NCI-H1417 treated with DMSO at 0.1 percent for 48 hours (cell line): ENCODE data around the gene EHF.
"Not testable (repeated sequence)": the region's sequence is repeated elsewhere in the genome, so short reads cannot be mapped to it uniquely, and the experiment has no call there.

Source experiments
- DNase-seq: peaks from one replicate; lab custom pipeline; 2025; lab: John Stamatoyannopoulos, UW

The EHF gene

GRCh38 chr11:34620820-34621792, at the start of gene EHF:
Gene EHF, plus strand, starts transcription at chr11:34621093. Its CDS starts 21,538 bp downstream, at chr11:34642631.
- DNase-seq, result no peak

DNA sequence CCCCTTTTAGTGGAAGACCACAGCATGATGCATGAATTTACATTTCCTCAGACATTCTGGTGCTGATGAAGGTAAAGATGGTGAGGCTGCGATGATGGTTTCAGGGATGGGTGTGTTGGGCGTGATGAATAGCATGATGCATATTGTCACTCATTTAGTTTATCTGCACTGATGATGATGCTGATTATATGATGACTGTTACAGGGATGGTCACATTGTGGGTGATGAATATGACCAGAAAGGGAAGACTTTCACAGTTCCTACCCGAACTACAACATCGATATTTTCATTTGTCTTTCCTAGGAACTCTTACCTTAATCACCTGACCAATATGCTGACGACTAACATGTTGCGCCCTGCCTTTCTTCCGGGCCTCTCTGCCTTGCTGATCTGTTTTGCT, 47.4 kb upstream of the EHF start:
- DNase-seq, result no peak

DNA sequence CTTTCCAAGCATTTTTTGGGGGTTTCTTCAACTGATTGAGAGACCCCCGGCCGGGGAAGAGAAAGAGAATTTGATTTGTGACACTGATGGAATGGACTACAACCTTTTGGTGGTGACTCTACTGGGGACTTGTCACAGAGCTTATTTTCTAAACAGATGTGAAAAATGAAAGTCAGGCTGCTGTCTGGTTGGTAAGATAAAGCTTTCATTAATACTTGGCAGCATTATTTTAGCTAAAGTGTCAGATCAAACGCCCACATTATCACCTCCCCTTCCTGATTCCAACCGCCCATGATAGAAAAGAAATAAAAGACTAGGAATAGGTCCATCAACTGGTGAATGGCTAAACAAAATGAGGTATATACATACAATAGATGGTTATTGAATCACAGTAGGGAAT, 45.6 kb upstream of the EHF start:
- DNase-seq, result no peak

- no peak for DNase-seq
Measured at GRCh38 chr11:34575671-34576070, 45.2 kb upstream of the EHF start.

- no peak for DNase-seq
Measured at GRCh38 chr11:34576331-34576730, 44.6 kb upstream of the EHF start.

- no peak for DNase-seq
Measured at GRCh38 chr11:34583818-34584217, 37.1 kb upstream of the EHF start.

DNA sequence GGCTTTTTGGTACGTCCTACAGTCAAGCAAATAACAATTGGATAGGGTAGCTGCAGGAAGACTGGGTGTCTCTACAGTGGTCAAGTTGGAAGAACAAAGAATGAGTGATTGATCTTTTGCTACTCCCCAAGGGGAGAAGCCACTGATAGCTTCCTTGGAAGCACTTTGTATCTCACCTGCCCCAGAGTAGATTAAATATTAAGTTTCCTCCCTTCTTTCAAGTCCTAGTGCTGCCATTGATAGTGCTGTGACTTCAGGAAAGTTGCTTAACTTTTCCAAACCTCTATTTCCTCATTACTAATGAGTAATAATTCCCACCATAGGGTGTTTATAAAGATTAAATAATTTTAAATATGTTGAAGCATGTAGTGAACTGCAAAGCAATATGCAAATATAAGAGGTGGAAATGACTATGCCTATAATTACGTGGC, 35.6 kb upstream of the EHF start:
- no peak for DNase-seq

GRCh38 chr11:34585735-34586487, 35.0 kb upstream of the EHF start:
- no peak for DNase-seq

DNA sequence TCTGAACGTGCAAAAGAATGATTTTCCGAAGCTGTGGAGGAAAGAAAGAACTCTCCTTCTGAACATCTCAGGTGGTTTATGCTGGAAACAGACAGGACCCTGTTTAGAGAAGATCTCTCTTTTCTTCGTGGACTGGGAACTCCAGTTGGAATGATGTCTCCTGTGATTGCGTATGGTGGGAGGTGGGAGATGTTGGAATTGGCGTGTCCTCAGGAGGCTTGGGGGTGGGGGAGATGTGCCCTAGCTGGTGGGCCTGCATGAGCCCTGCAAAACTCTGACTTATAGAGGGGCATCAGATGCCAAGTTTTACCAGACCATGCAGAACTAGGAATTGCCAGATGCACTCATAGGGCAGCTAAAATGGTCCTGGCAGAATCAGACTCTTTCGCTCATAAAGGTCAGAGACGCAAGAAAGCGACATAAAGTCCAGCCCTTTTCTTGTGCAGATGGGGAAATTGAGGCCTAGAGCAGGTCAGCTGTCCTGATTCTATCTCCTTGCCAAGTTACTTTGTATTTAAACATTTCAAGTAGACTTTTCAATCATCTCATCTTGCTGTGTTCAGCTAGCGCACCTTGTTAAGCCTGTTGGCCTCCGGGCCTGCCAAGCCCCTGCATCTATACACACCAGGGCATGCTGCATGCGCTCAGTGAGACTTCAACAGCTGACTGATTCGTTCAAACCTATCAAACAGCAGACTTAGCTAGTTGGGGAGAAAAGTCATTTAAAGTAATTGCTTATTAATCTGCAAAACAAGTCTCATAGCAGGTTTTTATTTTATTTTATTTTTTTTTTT, 34.2 kb upstream of the EHF start:
- no peak for DNase-seq

DNA sequence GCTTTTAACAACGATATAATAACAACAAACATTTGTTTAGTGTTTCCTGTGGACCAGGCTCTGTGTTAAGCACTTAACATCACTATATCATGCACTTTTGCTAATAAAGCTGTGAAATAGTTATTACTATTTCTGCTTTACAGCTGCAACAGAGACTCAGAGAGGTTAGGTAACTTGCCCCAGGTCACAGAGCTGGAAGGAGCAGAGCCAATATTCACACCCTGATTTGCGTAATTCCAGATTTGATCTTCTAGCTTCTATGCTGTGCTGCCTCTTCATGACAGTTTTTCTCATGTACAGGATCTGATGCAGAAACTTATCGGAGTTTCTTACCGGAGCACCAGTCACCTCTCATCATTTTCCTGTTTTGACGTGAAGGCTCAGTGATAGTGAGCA, 33.6 kb upstream of the EHF start:
- DNase-seq, result no peak

- DNase-seq, result no peak
Measured at GRCh38 chr11:34588023-34588422, 32.9 kb upstream of the EHF start.

DNA sequence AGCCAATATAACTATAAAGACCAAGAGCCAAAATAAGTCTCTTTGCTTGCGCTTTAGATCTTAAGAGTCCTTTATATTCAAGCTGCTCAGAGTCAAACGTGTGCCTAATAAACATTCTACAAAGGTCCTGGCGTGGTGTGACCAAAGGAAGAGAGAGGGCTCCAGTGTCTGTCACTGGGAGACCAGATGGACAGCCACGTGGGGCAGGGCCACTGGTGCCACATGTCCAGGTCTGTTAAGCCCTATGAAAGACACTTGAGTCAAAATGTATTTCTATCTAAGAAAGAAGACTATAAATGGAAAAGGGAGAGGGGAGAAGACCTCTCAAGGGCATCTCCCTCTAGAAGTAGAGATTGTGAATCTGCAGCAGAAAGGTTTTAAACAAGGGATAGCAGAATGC, 32.2 kb upstream of the EHF start:
- no peak for DNase-seq

- not testable (repeated sequence) for DNase-seq
Measured at GRCh38 chr11:34589177-34589576, 31.7 kb upstream of the EHF start.

- no peak for DNase-seq
Measured at GRCh38 chr11:34593085-34593484, 27.8 kb upstream of the EHF start.

- DNase-seq, result no peak
Measured at GRCh38 chr11:34594603-34595002, 26.3 kb upstream of the EHF start.

DNA sequence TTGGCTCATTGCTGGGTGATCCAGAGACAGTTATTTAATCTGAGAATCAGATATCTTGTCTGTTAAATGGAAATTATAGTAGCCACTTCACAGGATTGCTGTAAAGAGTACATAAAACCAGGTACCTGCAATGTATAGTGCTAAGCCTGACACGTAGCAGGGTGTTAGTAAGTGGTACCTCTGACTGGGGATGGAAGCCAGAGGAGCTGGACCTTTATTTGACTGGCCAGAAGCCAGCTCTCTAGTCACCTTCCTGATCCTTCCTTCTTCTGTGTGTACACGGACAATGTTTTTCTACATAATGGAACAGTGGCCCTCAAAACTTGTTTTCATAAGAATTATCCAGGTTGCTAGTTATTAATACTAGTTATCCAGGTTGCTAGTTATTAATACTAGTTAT, 25.5 kb upstream of the EHF start:
- DNase-seq, result no peak

DNA sequence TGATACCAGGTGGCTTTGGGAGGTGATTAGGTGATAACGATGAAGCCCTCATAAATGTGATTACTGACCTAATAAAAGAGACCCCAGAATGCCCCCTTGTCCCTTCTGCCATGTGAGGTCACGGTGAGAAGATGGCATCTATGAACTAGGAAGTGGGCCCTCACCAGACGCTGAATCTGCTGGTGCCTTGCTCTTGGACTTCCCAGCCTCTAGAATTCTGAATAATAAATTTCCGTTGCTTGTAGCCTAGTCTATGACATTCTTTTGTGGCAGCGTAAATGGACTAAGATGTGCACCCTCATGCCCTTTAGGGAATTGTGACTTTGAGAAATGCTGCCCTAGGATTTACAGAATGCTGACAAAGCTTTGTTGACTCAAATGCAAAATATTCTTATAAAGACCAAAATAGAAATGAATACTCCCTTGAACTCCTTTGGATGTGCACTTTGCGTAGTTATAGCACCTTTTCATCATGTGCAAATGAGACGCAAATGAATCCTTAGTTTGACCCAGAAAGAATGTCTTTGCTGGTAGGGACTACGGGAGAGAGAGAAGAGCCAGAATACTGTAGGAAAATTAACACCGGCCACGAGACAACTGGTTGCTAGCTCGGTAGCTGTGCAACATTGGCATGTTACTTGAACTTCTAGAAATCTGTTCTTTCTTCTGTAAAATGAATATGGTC, 24.8 kb upstream of the EHF start:
- no peak for DNase-seq

- no peak for DNase-seq
Measured at GRCh38 chr11:34599406-34599945, 21.4 kb upstream of the EHF start.

DNA sequence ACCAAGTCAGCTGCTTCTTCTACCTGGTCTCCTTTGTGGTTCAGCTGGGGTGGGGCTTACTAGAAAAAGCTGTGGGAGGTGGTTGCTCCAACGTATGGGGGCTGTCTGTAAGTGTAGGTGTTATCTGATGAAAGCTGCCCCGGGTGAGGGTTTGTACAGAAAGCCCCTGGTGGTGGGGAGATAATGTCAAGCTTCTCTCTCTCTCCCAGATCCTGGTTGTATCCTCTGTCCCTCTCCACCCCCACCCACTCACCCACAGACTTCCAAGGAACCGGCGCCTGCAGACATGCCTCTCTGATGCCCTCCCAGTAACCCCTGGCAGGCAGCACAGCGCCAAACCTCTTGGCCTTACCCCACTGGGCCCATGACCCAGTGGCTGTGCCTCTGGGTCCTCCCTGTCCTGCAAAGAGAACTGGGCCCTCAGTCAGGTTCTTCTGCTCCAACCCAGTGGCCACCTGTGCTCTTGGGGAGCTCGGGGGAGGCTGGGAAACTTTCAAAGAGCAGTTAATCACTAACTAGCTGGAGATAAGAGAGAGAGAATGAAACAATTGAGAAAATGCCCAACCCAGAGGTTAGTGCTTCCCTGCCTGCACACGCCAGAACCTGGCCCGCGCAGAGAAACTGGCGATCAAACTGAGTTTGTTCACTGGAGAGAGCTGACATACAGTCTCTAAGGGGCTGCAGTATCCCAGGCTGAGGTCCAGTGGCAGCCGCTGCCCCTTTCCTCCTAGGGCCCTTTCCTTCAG, 20.4 kb upstream of the EHF start:
- DNase-seq, result no peak

DNA sequence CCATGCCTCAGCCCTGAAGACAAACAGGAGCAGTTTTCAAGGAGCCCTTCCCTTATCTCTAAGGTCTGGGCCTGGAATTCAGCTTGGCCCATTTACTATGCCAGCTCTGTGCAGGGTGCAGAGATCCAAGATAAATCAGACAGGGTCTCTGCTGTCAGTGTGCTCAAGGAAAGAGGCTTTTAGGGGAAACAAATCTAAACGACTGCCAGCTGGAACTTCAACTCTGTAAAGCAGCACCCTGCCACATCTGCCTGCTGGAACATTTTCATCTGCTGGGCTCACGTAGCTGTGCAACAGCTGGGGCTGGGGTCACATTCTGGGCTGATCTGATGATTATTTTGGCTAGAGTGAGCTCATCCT, 19.8 kb upstream of the EHF start:
- no peak for DNase-seq

DNA sequence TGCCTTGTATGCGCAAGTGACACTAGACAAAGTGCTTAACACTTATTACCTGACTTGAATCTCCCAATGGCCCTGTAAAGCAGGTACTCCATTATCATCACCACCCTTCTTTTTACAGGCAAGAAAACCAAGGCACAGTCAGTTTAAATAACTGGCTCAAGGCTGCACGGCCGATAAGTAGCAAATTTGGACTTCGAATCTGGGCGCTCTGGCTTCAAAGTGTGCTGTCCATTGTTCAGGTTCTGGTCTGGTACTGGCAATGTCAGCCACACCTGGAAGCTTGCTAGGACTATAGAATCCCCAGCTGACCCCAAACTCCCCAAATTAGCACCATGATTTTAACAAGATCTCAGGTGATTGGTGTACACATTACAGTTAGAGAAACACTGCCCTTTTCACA, 19.3 kb upstream of the EHF start:
- DNase-seq, result no peak
